RPMI7951 (cell line): ENCODE data around the gene VTA1. TPM values are rescaled to one million over a fixed set of nuclear protein-coding genes. Genes with fewer than 3 reads are reported as not detected.

Experiments used
- DNase-seq: peaks from one replicate; pipeline ENCODE4 v3.0.0-alpha.2; 2012; ENCODE audit warnings: low read depth
- total RNA-seq: library from RNA; depleted of rRNA; stranded (reverse); fragments of >200 nt; shearing (Covaris generic); gene quantifications from 2 replicates; pipeline ENCODE4 v1.2.3, GENCODE V29; 2014; rRNA removed

The VTA1 gene
- total RNA-seq, 1 experiment from 2014 or later, result 128 TPM

- no peak for DNase-seq
Observed at GRCh38 chr6:142266060-142266459, 119.0 kb downstream of the VTA1 start.

GRCh38 chr6:142271476-142271875 is 124.4 kb downstream of the VTA1 start:
- no peak for DNase-seq

Other genes starting within 250 kb of the VTA1 start
- gene GJE1, start 14.3 kb upstream of the VTA1 start, total RNA-seq, result not detected in 2 replicates
- not detected in 2 replicates for gene NMBR, start 141 bp upstream of the VTA1 start, total RNA-seq
- 1.4 and 3.2 TPM in 2 replicates for gene ADGRG6, start 154.7 kb downstream of the VTA1 start, total RNA-seq